Stimulated activated CD8-positive, alpha-beta memory T cell treated with anti-CD3 and anti-CD28 coated beads, Interleukin-4, amount 100 ng/mL, for 4 hours (primary cell): ENCODE measurements around the gene YIPF1.

Source experiments
- DNase-seq, 2 donors: peaks; one replicate each; pipeline ENCODE4 v3.0.0-alpha.2; 2020; ENCODE audit warnings: low read depth in 2 of 2, low spot score in 1 of 2

YIPF1 gene

DNA sequence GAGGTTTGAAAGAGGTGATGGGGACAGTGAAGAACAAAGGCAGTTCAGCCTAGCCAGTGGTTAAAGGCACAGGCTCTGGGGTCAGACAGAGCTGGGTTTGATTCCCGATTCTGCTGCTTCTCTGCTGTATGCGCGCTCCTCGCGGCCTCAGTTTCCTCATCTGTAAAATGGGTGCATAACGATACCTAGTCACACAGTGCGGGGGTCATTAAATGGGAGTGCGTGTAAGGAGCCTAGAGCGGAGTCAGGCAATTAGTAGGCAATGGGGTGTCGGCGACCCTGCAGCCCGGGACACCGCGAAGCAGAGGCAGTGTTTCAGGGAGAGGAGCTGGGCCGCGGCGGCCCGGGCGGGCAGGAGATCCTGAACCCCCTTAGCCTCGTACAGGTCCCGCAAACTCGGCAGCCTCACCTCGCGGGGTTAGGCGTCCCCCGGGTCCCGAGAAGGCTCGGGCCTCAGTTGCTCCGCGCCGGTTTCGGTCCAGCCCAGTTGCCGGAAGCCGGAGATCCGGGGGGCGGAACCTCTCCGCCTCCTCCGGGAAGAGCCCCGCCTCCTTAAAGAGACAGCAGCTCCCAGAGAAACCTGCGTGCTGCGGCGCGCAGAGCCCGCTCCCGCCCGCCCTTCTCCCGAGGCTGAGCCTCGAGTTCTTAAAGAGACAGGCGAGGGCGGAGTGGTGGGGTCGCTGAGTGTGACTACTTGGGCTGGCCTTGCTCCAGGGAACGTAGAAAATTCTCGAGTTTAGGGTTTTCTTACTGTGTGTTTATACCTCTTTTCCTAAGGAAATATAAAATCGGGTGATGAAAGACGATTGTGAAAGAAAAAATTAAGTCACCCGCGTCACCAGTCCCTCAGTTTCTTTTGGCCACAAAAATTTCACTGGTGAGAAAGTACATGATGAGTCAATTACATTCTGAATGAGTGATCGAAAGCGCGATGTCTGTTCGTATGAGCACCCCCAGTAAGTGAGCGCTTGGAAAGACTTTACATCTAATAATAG is at the start of gene YIPF1:
TSS of gene YIPF1 (minus strand) at position 494 of the 995 bp plus-strand sequence. CDS start 860 bp downstream, outside the sequence.
- peak; percentile 63 to 71 for DNase-seq

- DNase-seq = no peak
Measured at GRCh38 chr1:53938136-53938830, 48.7 kb upstream of the YIPF1 start.

DNA sequence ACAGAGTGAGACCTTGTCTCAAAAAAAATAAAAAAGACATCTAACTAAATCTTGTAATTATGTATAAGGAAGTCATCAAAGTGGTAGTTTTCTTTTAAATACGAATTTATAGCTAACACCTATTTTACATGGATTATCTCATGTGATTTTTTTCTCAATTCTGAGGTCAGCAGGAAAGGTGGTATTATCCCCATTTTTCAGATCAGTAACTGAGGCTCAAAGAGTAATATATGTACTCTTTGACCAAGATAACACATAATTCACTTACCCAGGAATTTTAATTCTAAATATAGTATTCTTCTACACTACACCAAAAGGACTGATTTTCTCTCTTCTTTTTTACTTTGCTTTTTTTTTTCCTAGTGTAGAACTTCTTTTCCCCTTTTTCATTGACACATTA is 46.8 kb upstream of the YIPF1 start:
- DNase-seq = no peak

DNA sequence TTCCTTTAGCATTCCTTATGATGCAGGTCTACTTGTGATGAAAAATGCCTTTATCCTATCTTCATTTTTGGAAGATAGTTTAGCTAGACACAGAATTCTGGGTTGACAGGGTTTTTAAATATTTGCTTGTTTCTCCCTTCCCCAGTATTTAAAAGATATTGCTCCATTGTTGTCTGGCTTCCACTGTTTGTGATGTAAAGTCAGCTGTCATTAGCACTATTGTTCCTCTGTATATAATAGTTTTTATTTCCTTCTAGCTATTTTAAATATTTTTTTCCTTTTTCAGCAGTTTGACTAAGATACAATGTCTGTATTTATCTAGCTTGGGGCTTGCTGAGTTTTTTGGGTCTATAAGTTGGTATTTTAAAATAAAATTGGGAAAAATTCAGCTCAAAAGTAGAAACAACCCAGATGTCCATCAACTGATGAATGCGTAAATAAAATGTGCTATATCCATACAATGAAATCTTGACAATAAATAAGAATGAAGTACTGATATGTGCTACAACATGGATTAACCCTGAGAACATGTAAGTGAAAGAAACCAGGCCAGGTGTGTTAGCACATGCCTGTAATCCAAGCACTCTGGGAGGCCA is 44.7 kb upstream of the YIPF1 start:
- no peak for DNase-seq

GRCh38 chr1:53931523-53931922 is 41.9 kb upstream of the YIPF1 start:
- no peak for DNase-seq

DNA sequence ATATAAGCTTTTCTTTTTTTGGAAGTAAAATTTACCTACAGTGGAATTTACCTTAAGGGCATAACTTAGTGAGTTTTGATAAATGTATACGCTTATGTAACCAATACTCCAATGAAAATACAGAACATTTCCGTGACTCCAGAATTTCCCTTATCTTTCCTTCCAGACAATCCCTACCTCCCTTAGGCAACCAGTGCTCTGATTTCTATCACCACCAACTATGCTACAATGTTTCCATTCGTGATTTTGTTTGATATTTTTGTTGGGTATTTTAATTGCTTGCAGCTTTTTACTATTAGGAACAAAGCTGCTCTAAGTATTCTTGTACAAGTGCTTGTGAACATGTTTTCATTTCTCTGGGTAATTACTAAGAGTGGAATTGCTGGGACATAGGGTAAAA is 41.3 kb upstream of the YIPF1 start:
- DNase-seq = no peak

- no peak for DNase-seq
Measured at GRCh38 chr1:53929246-53929960, 39.8 kb upstream of the YIPF1 start.

DNA sequence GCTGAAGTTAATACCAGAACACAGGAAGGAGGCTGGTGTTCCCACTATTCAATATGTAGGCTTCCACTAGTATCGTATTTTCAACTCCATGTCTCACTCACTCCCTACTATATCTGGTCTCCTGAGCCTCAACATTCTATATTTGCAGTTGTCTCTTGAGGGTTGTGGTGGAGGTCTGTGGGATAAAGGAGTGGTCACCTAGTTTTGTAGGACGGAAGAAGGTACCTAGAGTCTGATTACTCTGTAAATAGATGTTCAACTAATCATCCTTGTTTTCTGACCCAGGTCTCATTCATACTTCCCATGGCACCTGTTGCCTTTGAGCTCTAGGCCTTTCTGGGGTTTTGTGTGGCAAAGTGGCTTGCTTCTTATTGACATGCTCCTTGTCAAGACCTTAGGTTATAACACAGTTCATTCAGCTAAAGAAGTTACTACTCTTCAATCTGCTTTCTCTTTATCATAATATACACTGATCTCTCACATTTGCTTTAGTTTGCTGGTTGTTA is 37.8 kb upstream of the YIPF1 start:
- no peak for DNase-seq

DNA sequence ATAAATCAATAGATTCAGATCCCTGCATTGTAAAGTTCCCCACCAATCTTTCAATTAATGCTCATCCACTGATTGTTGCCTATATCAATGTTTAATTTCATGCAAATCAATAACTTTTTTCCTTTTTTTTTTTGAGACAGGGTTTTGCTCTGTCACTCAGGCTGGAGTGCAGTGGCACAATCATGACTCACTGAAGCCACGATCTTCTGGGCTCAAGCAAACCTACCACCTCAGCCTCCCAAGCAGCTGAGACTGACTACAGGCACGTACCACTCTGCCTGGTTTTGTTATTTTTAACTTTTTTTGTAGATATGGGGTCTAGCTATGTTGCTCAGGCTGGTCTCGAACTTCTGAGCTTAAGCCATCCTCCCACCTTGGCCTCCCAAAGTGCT is 30.1 kb upstream of the YIPF1 start:
- DNase-seq = no peak

DNA sequence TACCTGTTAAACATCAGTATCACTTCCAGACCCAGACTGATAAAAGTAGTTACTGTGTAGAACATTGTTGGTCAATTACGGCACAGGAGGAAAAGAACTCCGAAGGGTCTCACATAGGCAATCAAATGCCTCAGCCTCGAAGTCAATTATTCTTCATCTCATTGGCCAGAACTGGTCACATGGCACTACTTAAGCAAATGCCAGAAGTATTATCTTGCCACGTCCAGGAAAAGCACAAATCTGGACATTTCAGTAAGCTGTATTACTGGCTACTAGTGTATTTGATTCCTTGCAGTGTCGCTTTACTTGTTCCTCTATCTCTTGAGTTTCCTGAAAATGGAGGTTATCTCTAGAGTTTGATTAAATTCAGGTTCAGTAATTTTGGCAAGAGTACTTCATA is 28.7 kb upstream of the YIPF1 start:
- no peak for DNase-seq

DNA sequence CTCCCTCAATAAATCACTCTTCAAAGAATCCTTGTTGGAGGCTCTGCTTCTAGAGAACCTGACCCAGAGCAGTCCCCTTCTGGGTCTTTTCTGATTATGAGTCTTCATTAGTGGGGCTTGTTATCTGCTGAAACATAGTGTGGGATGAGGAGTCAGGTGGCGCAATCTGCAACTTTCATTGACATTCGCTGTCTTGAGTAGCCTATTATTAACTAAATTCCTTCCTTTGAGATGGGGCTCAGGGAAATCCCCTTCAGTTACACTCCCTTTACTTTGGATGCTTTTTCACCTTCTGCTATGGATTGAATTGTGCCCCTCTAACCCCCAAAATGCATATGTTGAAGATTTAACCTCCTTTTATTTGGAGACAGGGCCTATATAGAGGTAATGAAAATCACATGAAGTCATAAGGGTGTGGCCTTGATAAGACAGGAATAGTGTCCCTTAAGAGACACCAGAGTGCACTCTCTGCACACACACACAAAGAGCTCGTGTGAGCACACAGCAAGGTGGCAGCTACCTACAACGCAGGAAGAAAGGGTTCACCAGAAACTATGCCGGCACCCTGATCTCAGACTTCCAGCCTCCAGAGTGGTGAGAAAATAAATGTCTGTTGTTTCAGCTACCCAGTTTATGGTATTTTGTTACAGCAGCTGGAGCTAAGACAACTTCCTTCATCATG is 23.9 kb upstream of the YIPF1 start:
- no peak for DNase-seq

DNA sequence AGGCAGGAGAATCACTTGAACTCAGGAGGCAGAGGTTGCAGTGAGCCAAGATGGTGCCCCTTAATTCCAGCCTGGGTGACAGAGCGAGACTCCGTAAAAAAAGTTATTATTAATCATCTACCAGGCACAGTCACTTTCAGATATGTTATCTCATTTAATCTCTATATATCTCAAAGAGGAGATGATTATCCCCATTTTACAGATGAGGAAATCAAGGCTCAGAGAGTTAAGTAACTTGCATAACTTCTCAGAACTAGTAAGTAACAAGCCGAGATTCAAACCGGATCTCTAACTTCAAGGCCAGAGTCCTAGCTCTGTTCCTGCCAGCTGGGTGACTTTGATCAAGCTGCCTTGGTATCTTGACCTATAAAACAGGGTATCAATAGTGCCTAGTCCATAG is 21.8 kb upstream of the YIPF1 start:
- DNase-seq = no peak

- no peak for DNase-seq
Measured at GRCh38 chr1:53909946-53910345, 20.3 kb upstream of the YIPF1 start.

GRCh38 chr1:53906121-53906520 is 16.5 kb upstream of the YIPF1 start:
- DNase-seq = no peak

GRCh38 chr1:53905509-53905908 is 15.9 kb upstream of the YIPF1 start:
- DNase-seq = no peak

- no peak for DNase-seq
Measured at GRCh38 chr1:53902235-53903138, 12.9 kb upstream of the YIPF1 start.

GRCh38 chr1:53899708-53900107 is 10.1 kb upstream of the YIPF1 start:
- no peak for DNase-seq

DNA sequence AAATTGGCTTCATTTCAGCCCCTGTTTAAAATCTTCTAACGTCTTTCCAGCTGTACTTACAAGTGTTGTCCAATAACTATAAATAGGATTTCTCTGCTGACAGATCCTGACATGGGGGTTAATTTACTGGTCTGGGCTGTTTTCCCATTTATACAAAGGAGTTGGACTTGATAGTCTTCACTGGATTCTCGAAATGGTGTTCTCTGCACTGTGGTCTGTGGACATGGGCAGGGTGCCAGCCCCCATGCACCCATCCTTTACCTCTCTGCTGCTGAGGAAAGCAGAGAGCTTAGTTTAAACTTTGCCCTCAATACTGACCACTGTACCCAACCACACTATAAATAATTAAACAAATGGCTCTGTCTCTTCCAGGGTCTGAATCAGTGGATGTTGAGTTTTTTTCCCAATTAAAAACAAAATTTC is 9.6 kb upstream of the YIPF1 start:
- DNase-seq = no peak

DNA sequence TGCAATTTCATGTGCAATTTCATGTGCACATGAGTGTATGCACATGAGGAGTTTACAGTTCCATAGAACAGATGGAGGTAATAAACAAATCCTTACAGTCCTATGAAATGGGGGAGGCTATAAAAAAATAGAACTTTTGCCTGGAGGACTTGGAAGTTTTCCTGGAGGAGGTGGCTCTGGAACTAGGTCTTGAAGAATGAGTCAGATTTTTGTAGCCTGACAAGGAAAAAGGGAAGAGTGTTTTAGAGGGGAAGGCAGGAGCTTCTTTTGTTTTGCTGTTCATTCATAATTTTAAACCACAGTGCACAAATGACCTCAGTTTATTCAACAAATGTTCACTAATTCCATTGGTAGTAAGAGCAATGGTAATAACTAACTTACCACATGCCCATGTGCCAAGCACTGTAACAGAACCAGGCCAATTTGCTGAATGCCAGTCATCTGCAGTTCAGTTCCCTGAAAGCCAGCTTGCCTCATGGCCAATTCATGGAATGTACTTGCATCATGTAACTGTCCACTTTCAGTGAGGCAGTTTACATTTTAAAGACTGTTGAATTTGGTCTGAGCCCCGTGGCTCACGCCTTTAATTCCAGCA is 7.1 kb upstream of the YIPF1 start:
- DNase-seq = no peak
